GM12864 (cell line): ENCODE measurements around the gene AJAP1.
"Not testable (repeated sequence)": the region's sequence is repeated elsewhere in the genome, so short reads cannot be mapped to it uniquely, and the experiment has no call there.

Experiments used
- DNase-seq: peaks from one replicate; pipeline ENCODE4 v3.0.0-alpha.2; 2011; ENCODE audit warnings: low read depth
- H3K4me3 ChIP-seq: 2 replicates; pipeline ENCODE4 v1.5.1; 2011; ENCODE audit warnings: mild to moderate bottlenecking, low read depth, low read length, control low read depth
- CTCF ChIP-seq: IDR thresholded peaks from 2 replicates; pipeline ENCODE4 v1.5.1; 2011; ENCODE audit warnings: low read depth, mild to moderate bottlenecking, moderate library complexity, low read length, control low read depth, inconsistent platforms; ENCODE audit errors: missing control alignments

The AJAP1 gene

GRCh38 chr1:4615138-4615470 lies 39.3 kb upstream of the AJAP1 start:
- no peak for DNase-seq
- TF ChIP-seq CTCF: no peak
- no peak overlapping the region for H3K4me3 ChIP-seq

- no peak overlapping the region for H3K4me3 ChIP-seq
- TF ChIP-seq CTCF: no peak
- DNase-seq: no peak
These were observed 38.9 kb upstream of the AJAP1 start for GRCh38 chr1:4615501-4615900.

GRCh38 chr1:4616831-4617465 lies 37.5 kb upstream of the AJAP1 start:
- no peak for TF ChIP-seq CTCF
- DNase-seq: no peak
- H3K4me3 ChIP-seq: no peak overlapping the region

GRCh38 chr1:4617506-4617905 lies 36.9 kb upstream of the AJAP1 start:
- TF ChIP-seq CTCF: no peak
- no peak for DNase-seq
- H3K4me3 ChIP-seq: no peak overlapping the region

GRCh38 chr1:4618827-4619226 lies 35.6 kb upstream of the AJAP1 start:
- not testable (repeated sequence) for DNase-seq, H3K4me3 ChIP-seq

- DNase-seq: no peak
- no peak for TF ChIP-seq CTCF
- no peak overlapping the region for H3K4me3 ChIP-seq
These were observed 32.8 kb upstream of the AJAP1 start for GRCh38 chr1:4621646-4622045.

- TF ChIP-seq CTCF: no peak
- H3K4me3 ChIP-seq: no peak overlapping the region
- DNase-seq: no peak
These were observed 31.6 kb upstream of the AJAP1 start for GRCh38 chr1:4622821-4623220.
